Testis (tissue), 3 donors: ENCODE data around the gene TMUB1. TPM values are rescaled to one million over a fixed set of nuclear protein-coding genes. Genes with fewer than 3 reads are reported as not detected.

Source experiments
- DNase-seq: peaks from one replicate; pipeline ENCODE4 v3.0.0-alpha.2; 2019
- H3K27ac ChIP-seq, 2 donors: fragments of 200-600 bp; sonication (generic); one replicate each; pipeline ENCODE4 v1.5.1; 2019
- H3K27me3 ChIP-seq: fragments of 200-600 bp; sonication (generic); one replicate; pipeline ENCODE4 v1.5.1; 2019
- H3K36me3 ChIP-seq: fragments of 200-600 bp; sonication (generic); one replicate; pipeline ENCODE4 v1.5.1; 2017; ENCODE audit warnings: low read depth; ENCODE audit errors: missing control alignments
- H3K4me1 ChIP-seq: fragments of 200-600 bp; sonication (generic); one replicate; pipeline ENCODE4 v1.5.1; 2019
- H3K4me3 ChIP-seq, 2 donors: fragments of 200-600 bp; sonication (generic); one replicate each; pipeline ENCODE4 v1.5.1; 2017 to 2019
- H3K9me3 ChIP-seq: fragments of 200-600 bp; sonication (generic); one replicate; pipeline ENCODE4 v1.5.1; 2017
- CTCF ChIP-seq, 3 experiments: fragments of 450-650 bp in 2 of 3; fragments of 200-600 bp in 1 of 3; sonication (generic) in 1 of 3; IDR thresholded peaks; one replicate each; pipeline ENCODE4 v1.5.1; 2016 to 2019; ENCODE audit warnings: antibody characterized with exemption in 3 of 3, mild to moderate bottlenecking in 2 of 3, moderate library complexity in 1 of 3
- POLR2A ChIP-seq: fragments of 450-650 bp; IDR thresholded peaks from one replicate; pipeline ENCODE4 v1.6.1; 2017; ENCODE audit warnings: antibody characterized with exemption, mild to moderate bottlenecking, moderate library complexity
- WGBS, 2 donors: methylation state at CpG; one replicate each; pipeline ENCODE4 v1.1.5; 2018; 5-methylcytosine and 5-hydroxymethylcytosine counted together
- intact Hi-C: fragments of 100-400 bp; cut with DNase I; formaldehyde crosslinking; loops from one replicate; pipeline ENCODE4 v1.15.1; 2023; ENCODE audit warnings: low total_unique reads
- polyA plus RNA-seq: library from polyadenylated mRNA; stranded (reverse); fragments of 350-450 nt; fragmentation: Illumina TruSeq; extraction: RNeasy Lipid Tissue Mini Kit (QIAGEN cat#74804); gene quantifications from one replicate; pipeline ENCODE4 v1.2.3, GENCODE V29; 2014; ENCODE audit warnings: low read depth, low replicate concordance; ENCODE audit not compliant: insufficient read depth
- total RNA-seq, 2 donors: library from RNA; depleted of rRNA; stranded (reverse); fragments of >200 nt; gene quantifications; one replicate each; pipeline ENCODE4 v1.2.3, GENCODE V29; 2016

The TMUB1 gene
- total and polyA plus RNA-seq, 3 donors from 2014 or later, result 30.8 to 68.7 (median 63.2) TPM

GRCh38 chr7:151115836-151116418 lies 32.6 kb upstream of the TMUB1 start:
- intact Hi-C loops, result no loop called here
- 68% methylated on average over 14 of the region's 14 CpGs; no CpG with 5 or more reads in 1 of the 2 donors for WGBS, 2 donors
- H3K27ac ChIP-seq, result no peak overlapping the region
- peak overlapping the region in 1 of 2 donors; percentile 21 for H3K4me3 ChIP-seq
- H3K4me1 ChIP-seq, result no peaks in the 10 kb centered on the region
- TF ChIP-seq POLR2A (no peak), CTCF (IDR thresholded peaks at IDR 0.05) (no peak)
- peak; percentile 33 for DNase-seq
- no peaks in the 10 kb centered on the region for H3K9me3 ChIP-seq
- no peaks in the 10 kb centered on the region for H3K27me3 ChIP-seq
- no peaks in the 10 kb centered on the region for H3K36me3 ChIP-seq

GRCh38 chr7:151115121-151115835 lies 32.0 kb upstream of the TMUB1 start:
- Histone ChIP-seq H3K36me3 (no peaks in the 10 kb centered on the region), H3K4me3 (peak overlapping the region in 1 of 2 donors; percentile 21), H3K9me3 (no peaks in the 10 kb centered on the region), H3K4me1 (no peaks in the 10 kb centered on the region), H3K27ac (no peak overlapping the region), H3K27me3 (no peaks in the 10 kb centered on the region)
- WGBS, 2 donors, result 22% methylated on average over 41 of the region's 114 CpGs; no CpG with 5 or more reads in 1 of the 2 donors
- TF ChIP-seq POLR2A (no peak), CTCF (IDR thresholded peaks at IDR 0.05) (peak in 1 of 3 experiments; percentile 7)
- DNase-seq, result no peak
- intact Hi-C loops, result no loop called here

GRCh38 chr7:151114151-151115090 lies 31.1 kb upstream of the TMUB1 start:
- peak overlapping the region; percentile 17 to 22 for H3K4me3 ChIP-seq
- no peak overlapping the region for H3K27ac ChIP-seq
- no peak for DNase-seq
- no peaks in the 10 kb centered on the region for H3K36me3 ChIP-seq
- intact Hi-C loops, result no loop called here
- no peaks in the 10 kb centered on the region for H3K27me3 ChIP-seq
- no peaks in the 10 kb centered on the region for H3K4me1 ChIP-seq
- no peaks in the 10 kb centered on the region for H3K9me3 ChIP-seq
- WGBS, 2 donors, result 40 to 77% methylated on average over 26 to 65 of the region's 101 CpGs
- TF ChIP-seq CTCF (IDR thresholded peaks at IDR 0.05), result no peak
- TF ChIP-seq POLR2A, result no peak

GRCh38 chr7:151113344-151114150 lies 30.3 kb upstream of the TMUB1 start:
- Histone ChIP-seq H3K27ac (no peak overlapping the region), H3K9me3 (no peaks in the 10 kb centered on the region), H3K4me1 (peaks cover 5% of the 10 kb centered on the region), H3K27me3 (no peaks in the 10 kb centered on the region), H3K36me3 (no peaks in the 10 kb centered on the region), H3K4me3 (peak overlapping the region in 1 of 2 donors; percentile 17)
- intact Hi-C loops, result no loop called here
- DNase-seq, result no peak
- no peak for TF ChIP-seq POLR2A
- TF ChIP-seq CTCF (IDR thresholded peaks at IDR 0.05), result no peak
- 59 to 70% methylated on average over 9 to 13 of the region's 13 CpGs for WGBS, 2 donors
